ENCODE results near the gene BICRA.

DNA sequence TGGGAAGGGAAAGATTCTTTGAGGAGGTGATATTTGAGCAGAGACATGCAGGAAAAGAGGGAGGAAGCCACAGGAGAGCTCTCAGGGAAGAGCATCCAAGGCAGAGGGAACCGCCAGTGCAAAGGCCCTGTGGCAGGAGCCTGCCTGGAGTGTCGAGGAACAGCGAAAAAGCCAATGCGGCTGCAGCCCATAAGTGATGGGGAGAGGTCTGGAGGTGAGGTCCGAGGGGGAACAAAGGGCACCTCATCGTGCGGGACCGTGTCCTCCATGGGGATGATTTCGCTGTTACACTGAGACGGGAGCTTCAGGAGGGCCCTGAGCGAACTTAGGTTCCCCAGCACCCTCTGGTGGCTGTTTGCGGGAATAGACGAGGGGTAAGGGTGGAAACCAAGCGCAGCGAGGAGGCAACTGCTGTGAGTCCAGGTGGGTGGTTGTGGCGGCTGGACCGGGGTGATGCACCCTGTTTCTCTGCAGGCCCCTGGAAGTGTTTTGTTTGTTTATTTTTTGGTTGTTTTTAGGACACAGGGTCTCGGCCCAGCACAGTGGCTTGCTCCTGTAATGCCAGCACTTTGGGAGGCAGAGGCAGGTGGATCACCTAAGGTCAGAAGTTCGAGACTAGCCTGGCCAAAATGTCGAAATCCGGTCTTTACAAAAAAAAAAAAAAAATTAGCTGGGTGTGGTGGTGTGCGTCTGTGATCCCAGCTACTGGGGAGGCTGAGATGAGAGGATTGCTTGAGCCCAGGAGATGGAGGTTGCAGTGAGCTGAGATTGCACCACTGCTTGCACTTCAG lies 98.4 kb downstream of the BICRA start:
- TF ChIP-seq, protein P1, sequence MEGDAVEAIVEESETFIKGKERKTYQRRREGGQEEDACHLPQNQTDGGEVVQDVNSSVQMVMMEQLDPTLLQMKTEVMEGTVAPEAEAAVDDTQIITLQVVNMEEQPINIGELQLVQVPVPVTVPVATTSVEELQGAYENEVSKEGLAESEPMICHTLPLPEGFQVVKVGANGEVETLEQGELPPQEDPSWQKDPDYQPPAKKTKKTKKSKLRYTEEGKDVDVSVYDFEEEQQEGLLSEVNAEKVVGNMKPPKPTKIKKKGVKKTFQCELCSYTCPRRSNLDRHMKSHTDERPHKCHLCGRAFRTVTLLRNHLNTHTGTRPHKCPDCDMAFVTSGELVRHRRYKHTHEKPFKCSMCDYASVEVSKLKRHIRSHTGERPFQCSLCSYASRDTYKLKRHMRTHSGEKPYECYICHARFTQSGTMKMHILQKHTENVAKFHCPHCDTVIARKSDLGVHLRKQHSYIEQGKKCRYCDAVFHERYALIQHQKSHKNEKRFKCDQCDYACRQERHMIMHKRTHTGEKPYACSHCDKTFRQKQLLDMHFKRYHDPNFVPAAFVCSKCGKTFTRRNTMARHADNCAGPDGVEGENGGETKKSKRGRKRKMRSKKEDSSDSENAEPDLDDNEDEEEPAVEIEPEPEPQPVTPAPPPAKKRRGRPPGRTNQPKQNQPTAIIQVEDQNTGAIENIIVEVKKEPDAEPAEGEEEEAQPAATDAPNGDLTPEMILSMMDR (IDR thresholded peaks at IDR 0.05; ENCODE audit: low read length), result peak; percentile 84
- no peak for TF ChIP-seq EZH2phosphoT487 (IDR thresholded peaks at IDR 0.05; ENCODE audit: low read length)
